Gastrocnemius medialis (tissue), 4 donors: ENCODE results near the gene SLC16A1.

ENCODE experiments used
- POLR2A ChIP-seq, 2 donors: fragments of 450-650 bp; IDR thresholded peaks; one replicate each; pipeline ENCODE4 v1.6.1; 2017; ENCODE audit warnings: antibody characterized with exemption in 2 of 2, mild to moderate bottlenecking in 2 of 2, moderate library complexity in 2 of 2
- TF ChIP-seq, protein P1 (sequence below), 5 experiments: fragments of 450-650 bp in 3 of 5; fragments of 200-600 bp in 2 of 5; sonication (generic) in 2 of 5; IDR thresholded peaks in 4 of 5; conservative IDR thresholded peaks in 1 of 5; 1 replicate in 4 of 5; 2 replicates in 1 of 5; pipeline ENCODE4 v1.5.1; 2016 to 2019; ENCODE audit warnings: antibody characterized with exemption in 5 of 5, mild to moderate bottlenecking in 3 of 5, moderate library complexity in 3 of 5

DNA sequence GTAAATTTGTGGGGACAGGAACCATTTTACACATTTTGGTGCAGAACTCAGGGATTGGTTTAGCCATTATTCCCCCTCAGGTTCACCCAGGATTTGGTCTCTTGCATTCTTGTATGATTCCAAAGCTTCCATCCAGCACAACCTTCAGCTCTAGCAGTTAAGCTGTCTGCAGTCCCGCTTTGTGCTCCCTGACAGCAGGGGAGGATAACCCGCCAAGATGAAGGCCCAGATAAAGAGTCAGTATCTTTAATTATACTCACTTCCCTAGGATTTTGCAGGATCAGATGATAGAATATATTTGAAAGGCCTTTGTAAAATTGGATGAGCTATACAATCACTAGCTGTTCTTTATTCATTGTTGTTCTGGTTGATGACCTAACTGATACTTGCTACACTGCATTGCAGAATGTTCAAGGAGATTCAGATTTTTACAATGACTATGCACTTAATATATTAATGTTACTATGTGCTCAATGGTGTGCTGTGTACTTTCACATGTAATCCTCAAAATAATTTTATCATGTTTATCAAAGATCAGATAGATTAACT, 49.8 kb downstream of the SLC16A1 start:
- TF ChIP-seq, protein P1, sequence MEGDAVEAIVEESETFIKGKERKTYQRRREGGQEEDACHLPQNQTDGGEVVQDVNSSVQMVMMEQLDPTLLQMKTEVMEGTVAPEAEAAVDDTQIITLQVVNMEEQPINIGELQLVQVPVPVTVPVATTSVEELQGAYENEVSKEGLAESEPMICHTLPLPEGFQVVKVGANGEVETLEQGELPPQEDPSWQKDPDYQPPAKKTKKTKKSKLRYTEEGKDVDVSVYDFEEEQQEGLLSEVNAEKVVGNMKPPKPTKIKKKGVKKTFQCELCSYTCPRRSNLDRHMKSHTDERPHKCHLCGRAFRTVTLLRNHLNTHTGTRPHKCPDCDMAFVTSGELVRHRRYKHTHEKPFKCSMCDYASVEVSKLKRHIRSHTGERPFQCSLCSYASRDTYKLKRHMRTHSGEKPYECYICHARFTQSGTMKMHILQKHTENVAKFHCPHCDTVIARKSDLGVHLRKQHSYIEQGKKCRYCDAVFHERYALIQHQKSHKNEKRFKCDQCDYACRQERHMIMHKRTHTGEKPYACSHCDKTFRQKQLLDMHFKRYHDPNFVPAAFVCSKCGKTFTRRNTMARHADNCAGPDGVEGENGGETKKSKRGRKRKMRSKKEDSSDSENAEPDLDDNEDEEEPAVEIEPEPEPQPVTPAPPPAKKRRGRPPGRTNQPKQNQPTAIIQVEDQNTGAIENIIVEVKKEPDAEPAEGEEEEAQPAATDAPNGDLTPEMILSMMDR (IDR thresholded peaks at IDR 0.05 in 4 of 5, conservative IDR thresholded peaks at IDR 0.05 in 1 of 5), result no peak
- no peak for TF ChIP-seq POLR2A (IDR thresholded peaks at IDR 0.05)
